ENCODE results near the gene CDH13. TPM values are rescaled to one million over a fixed set of nuclear protein-coding genes. Genes with fewer than 3 reads are reported as not detected.

Gene CDH13
- polyA plus RNA-seq, result 1 to 10 TPM; 1.0 to 7.7 (median 2.8) TPM

DNA sequence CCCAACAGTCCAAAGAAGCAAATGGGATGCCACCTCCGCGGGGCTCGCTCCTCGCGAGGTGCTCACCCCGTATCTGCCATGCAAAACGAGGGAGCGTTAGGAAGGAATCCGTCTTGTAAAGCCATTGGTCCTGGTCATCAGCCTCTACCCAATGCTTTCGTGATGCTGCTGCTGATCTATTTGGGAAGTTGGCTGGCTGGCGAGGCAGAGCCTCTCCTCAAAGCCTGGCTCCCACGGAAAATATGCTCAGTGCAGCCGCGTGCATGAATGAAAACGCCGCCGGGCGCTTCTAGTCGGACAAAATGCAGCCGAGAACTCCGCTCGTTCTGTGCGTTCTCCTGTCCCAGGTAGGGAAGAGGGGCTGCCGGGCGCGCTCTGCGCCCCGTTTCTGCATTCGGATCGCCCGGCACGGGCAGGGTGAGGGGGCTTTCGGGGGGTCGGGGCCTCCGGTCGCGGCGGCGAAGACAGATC lies at the start of gene CDH13:
Gene CDH13 (plus strand): TSS at position 179 of the 471 bp plus-strand sequence.
- no peak within 1 kb of the TSS for H3K27ac ChIP-seq (ENCODE audit: low read depth, low read length)
- WGBS, 3 donors, result 1 to 2% (median 1%) methylated on average over 39 of the region's 39 CpGs

DNA sequence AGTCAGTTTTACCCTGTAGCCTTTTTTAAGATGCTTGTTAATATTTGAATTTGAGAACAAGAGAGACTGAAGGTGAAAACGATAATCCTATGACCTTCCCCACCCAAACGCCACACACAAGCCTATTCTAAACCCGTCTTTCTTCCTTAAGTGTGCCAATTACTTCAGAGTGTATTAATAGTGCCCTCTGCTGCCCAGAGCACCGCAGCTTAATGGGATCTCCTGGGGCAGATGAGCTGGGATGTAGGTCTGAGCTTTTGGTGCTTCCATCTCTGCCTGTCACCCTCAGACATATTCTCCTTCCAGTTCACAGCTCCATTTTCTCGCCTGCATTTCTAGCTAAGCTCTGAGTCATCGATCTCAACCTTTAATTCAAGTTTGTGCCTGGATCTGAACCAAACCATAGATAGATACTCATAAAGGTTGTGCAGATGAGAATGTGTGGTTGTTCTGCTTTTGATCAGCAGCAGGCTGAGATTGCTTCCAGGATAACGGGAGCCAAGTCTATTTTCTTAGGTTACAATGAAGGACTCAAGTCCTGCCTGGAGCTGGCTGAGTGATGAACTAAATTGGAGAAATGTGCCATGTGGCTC lies 46.4 kb upstream of the CDH13 start:
- 31 to 44% (median 36%) methylated on average over 7 of the region's 7 CpGs for WGBS, 3 donors

DNA sequence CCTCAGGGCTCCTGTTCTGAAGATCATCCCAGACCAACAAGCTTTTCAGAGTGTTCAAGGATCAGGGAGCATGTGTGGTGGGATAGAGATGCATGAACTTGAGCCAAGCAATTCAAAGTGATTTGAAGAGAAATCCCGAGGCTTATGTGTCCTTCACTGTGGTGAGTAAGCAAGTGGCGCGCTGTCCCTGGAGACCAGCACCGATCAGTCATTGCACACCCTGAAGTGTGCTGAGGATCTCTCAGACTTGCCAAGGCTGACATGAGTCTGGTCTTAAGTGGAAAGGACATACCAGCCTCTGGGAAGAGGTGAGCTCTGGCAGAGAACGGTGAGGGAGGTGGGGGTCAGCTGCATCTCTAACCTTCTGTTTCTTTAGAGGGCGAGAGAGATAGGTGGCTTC lies 43.8 kb upstream of the CDH13 start:
- H3K27ac ChIP-seq (ENCODE audit: low read depth, low read length), result no peak overlapping the region
- WGBS, 3 donors, result 77 to 82% (median 77%) methylated on average over 6 of the region's 6 CpGs

More for the DNA sequence above, 46.4 kb upstream of the CDH13 start:
- no peak overlapping the region for H3K27ac ChIP-seq (ENCODE audit: low read depth, low read length)

DNA sequence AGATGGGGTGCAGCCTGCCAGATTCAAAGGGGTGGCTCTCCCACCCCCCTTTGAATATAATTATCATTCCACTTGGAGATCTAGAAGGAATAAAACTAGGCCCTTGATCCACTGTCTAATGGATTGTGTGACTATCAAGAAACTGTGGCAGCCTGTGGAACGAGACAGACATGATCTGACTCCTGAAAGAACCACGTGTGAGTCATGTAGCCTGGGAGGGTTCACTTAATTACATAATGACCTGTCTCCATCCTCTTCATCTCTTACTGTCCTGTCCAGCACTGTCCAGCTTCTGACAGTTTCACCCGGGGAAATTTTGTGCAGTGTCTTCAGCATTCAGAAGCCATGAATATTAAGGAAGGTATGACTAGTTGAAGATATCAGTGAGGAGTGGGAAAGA lies 43.3 kb upstream of the CDH13 start:
- no peak overlapping the region for H3K27ac ChIP-seq (ENCODE audit: low read depth, low read length)
- WGBS, 3 donors, result 54 to 67% (median 62%) methylated on average over 3 of the region's 3 CpGs

DNA sequence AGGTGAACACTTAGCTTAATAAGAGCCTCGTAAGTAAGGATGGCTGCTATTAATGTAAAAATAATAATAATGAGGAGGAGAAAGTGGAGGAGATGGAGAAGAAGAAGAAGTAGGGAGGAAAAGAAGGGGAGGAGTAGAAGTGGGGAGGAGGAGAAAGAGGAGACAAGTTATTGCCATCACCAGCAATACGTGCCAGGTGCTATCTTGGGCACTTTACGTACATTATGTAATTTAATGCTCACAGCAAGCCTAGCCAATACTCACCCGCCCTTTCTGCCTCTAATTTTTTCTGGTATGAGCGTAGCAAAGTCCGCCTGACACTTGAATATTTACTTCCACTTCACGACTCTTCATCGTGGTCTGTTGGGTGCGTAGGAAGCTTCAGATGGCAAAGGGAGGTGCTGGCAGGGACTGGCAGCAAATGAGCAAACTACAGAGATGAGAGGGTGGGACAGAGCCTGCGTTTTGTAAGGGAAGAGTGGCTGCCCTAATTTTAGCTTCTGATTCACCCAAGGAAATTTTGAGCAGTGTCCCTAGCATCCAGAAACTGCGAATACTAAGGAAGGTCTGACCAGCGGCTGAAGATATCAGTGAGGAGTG lies 42.1 kb upstream of the CDH13 start:
- 68 to 82% (median 81%) methylated on average over 12 of the region's 12 CpGs for WGBS, 3 donors
- no peak overlapping the region for H3K27ac ChIP-seq (ENCODE audit: low read depth, low read length)

DNA sequence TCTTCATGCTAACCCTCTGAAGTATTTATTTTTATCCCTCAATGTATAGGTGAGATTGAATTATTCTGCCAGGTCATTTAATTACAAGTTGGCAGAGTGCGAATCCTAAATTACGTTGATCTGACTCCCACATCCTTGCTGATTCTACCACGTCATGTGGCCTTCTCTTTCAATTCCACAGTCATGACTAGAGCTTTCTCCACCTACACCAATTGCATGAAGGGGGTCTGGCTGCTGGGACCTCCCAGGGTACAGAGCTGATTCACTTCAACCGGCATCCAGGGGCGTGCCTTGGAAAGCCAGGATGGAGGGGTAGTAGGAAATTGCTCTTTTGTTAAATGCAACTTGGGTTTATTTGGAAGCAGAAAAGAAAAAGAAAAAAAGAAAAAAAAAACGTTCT lies 41.1 kb upstream of the CDH13 start:
- 67 to 84% (median 80%) methylated on average over 5 to 6 of the region's 6 CpGs for WGBS, 3 donors
- no peak overlapping the region for H3K27ac ChIP-seq (ENCODE audit: low read depth, low read length)

DNA sequence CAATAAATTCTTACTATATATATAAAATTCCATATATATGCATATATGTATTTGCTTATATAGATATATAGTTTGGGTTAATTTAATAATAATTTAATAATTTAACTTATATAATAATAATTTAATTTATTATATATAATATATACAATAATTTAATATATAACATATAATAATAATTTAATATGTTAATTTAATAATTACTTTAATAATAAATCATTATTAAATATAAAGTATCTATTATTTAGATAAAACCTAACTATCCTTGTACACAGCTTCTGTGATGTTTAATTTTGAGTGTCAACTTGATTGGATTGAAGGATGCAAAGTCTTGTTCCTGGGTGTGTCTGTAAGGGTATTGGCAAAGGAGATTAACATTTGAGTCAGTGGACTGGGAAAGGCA lies 40.6 kb upstream of the CDH13 start:
- no peak overlapping the region for H3K27ac ChIP-seq (ENCODE audit: low read depth, low read length)

DNA sequence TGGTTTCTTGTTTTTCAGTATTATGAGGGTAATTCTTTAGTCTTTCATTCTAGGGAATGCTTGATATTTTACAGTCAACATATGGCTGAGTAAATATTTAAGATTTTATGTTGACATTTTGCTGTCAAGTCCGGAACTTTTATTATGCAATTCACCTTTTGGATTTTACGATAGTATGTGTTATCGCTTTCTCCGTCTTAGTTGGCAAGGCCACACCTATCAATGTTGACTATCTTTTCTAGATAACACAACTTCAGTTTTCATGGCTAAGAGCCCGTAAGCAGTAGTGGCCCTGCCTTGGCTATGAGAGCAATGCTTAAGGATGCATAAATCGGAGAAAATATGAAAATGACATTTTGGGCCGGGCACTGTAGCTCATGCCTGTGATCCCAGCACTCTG lies 39.5 kb upstream of the CDH13 start:
- WGBS, 3 donors, result 71 to 94% (median 82%) methylated on average over 7 of the region's 7 CpGs
- no peak overlapping the region for H3K27ac ChIP-seq (ENCODE audit: low read depth, low read length)

DNA sequence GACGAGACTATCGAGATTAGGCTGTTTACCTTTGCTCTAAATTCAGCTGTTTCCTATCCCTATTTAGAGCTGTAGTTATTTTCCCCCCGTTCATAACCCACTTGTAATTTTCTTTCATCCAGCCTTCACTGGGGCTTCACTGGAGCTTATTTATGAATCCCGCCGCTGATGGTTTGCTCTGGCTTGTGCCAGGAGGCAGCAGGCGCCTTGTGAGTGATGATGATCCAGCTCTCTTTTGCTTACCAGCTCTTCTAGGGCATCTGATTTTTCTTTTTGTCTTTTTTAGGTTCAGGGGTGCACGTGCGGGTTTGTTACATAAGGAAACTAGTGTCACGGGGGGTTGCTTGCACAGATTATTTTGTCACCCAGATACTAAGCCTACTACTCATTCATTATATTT lies 37.4 kb upstream of the CDH13 start:
- 77 to 88% (median 80%) methylated on average over 9 of the region's 9 CpGs for WGBS, 3 donors

DNA sequence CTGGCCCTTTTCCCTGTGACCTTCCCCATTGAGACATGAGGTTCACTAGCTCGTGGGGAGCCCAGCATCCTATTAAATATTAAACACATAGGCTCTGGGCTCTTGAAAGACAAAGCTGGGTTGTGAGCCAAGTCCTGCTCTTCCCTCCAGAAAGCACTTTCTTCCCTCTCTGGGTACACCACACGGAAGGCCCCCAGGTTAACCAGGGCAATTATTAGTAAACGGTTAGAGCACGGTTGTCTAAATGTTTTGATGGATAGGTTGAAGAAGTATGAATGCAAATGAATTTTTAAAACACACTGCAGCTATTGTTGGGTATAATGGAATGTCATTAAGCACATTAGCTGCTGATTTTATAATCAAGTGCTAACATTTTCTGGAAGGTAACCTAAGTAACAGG lies 32.7 kb upstream of the CDH13 start:
- H3K27ac ChIP-seq (ENCODE audit: low read depth, low read length), result no peak overlapping the region
- WGBS, 3 donors, result 14 to 67% (median 59%) methylated on average over 4 of the region's 4 CpGs

More for the DNA sequence above, 37.4 kb upstream of the CDH13 start:
- no peak overlapping the region for H3K27ac ChIP-seq (ENCODE audit: low read depth, low read length)

DNA sequence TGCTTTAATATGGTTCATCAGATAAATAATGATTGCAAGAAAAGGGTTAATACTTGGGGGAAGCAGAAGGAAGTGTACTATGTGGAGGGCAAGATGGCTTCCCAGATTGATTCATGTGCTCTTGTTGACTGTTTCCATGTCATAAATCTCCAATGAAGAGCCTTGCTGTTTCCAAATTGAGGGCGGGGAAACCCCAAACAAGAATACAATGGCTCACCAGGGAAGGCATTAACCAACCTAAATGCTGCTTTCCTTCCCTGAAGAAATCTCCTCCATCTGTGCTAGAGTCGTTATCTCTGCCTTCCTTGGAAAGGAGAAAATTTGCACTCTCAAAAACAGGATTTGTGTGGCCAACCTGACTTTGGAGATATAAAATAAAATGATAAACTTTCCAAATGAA lies 28.0 kb upstream of the CDH13 start:
- no peak overlapping the region for H3K27ac ChIP-seq (ENCODE audit: low read depth, low read length)
- 38 to 41% (median 40%) methylated on average over 2 of the region's 2 CpGs for WGBS, 3 donors

DNA sequence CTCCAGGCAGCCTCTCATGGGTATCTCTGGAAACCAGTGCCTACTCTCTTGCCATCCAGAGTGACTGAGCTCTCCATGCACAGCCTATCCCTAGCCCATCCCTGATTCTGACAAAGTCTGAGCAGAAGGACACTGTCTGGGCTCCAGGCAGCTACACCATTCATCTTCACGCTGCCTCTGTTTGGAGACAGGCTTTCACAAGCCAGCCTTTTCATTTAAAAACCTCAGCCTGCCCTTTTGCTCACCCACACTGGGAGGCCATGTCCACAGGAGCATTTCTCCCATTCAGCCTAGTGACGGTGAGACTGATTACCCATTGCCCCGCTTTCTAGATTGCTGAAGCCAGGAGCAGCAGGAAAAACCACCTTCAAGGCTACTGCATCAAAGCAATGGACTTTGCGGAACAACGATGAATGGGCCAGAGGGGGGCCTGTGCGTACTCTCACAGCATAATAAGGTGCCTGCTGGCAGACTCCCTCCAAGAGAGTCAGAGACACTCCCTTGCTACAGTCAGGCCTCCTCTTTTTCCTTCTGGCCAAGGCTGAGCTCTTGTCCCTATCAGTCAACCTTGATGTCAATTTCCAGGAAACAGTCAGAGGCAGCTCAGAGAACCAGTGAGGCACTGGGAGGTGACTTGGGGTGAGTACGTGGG lies 24.7 kb upstream of the CDH13 start:
- H3K27ac ChIP-seq (ENCODE audit: low read depth, low read length), result no peak overlapping the region
- WGBS, 3 donors, result 58 to 69% (median 67%) methylated on average over 7 of the region's 7 CpGs

DNA sequence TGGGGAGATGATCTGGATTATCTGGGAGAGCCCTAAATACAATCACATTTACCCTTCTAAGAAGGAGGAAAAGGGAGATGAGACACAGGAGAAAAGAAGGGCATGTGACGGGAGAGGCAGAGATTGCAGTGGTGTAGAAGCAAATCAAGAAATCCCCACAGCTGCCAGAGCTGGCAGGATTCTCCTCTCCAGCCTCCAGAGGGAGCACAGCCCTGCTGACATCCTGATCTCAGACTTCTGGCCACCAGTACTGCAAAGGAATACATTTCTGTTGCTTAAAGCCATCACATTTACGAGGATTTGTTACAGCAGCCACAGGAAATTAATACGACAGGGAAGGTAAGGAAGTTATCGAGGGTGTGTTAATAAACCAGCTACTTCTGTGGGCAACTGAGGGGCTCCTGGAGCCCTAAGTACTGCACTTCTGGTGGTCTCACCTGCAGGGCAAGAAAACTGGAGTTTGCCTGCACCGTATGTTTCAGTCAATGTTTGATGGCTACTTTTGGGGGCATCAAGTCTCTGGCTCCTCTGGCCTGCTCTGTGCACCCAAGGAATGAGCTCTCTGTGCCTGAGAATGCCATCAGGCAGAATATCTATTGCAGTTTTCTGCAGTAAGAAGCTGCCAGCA lies 22.9 kb upstream of the CDH13 start:
- H3K27ac ChIP-seq (ENCODE audit: low read depth, low read length), result no peak overlapping the region

DNA sequence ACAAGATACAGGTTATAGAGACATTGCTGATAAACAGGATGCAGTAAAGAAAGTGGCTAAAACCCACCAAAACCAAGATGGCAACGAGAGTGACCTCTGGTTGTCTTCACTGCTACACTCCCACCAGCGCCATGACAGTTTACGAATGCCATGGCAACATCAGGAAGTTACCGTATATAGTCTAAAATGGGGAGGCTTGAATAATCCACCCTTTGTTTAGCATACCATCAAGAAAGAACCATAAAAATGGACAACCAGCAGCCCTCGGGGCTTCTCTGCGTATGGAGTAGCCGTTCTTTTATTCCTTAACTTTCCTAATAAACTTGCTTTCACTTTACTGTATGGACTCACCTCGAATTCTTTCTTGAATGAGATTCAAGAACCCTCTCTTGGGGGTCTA lies 21.7 kb upstream of the CDH13 start:
- H3K27ac ChIP-seq (ENCODE audit: low read depth, low read length), result no peak overlapping the region
- 74 to 85% (median 83%) methylated on average over 8 of the region's 8 CpGs for WGBS, 3 donors

More for the DNA sequence above, 22.9 kb upstream of the CDH13 start:
- WGBS, 3 donors, result 19 to 23% (median 21%) methylated on average over 5 of the region's 5 CpGs

DNA sequence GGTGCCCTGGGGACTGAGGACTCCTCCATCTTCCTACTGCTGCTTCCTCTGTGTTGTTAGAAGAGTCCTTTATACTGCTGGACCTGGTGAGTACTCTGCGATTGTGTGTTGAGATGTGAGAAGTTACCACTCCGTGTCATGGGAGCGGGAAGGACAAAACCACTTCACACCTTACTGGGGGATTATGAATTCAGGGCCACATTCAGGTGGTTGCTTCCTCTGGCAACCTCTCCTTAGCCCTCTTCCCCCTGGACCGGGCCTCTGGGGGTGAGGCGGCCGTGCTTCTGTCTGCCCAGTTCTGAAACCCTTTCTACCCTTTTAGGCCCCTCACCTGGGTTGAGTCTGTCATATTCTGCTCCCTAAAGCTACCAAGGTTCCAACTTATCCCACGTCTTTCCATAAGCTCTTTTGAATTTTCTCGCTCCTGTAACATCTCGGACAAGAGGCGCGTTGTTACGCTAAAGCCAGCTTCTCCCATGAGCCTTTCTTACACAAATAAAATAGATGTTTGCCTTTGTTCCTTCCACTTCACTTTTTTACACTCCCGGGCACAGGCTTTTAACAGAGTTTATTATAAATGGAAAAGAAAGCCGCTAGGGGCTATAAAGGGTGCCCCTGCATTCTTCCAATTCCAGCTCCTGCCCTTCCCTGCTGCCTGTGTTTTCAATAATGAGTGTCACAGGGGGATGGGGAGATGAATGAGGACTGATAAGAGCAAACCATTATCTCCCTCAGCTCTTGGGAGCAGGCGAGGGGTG lies 20.7 kb upstream of the CDH13 start:
- no peak overlapping the region for H3K27ac ChIP-seq (ENCODE audit: low read depth, low read length)
- WGBS, 3 donors, result 53 to 66% (median 62%) methylated on average over 15 of the region's 15 CpGs

DNA sequence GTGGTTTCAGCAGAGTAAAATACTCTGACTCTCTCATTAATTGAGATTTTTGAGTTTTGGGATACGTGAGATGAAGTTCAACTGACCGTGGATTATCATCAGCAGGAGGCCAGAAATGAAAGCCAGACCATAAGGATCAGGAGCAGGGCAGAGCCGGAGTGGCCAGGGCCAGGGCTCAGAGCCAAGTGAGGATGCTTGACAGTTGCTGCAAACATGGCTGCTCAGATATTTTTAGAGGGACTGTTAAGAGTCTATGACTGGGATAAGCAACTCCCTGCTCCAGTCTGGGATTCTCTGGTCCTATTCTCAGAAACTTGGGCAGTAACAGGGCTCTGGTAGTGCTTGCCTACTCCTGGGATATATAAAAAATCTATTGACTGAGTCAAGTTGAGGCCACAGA lies 17.6 kb upstream of the CDH13 start:
- 64 to 68% (median 67%) methylated on average over 3 of the region's 3 CpGs for WGBS, 3 donors
- H3K27ac ChIP-seq (ENCODE audit: low read depth, low read length), result no peak overlapping the region

DNA sequence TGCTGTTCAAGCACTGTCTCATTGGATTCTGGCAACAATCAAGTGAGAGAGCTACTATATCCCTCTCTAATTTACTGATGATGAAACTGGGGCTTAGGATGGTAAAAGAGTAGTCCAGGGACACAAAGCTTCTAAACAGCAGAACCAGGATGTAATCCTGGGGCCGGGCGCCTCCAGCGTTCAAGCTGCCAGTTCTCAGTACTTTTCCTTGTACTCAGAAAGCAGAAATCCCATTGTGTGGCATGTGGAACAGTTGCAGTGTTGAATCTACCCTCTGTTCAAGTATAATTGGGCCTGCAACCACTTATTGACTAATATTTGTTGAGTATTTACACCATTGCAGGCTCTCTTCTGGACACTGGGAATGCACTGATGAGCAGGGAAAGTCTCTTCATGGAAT lies 14.5 kb upstream of the CDH13 start:
- 72 to 76% (median 73%) methylated on average over 3 of the region's 3 CpGs for WGBS, 3 donors
- H3K27ac ChIP-seq (ENCODE audit: low read depth, low read length), result no peak overlapping the region

DNA sequence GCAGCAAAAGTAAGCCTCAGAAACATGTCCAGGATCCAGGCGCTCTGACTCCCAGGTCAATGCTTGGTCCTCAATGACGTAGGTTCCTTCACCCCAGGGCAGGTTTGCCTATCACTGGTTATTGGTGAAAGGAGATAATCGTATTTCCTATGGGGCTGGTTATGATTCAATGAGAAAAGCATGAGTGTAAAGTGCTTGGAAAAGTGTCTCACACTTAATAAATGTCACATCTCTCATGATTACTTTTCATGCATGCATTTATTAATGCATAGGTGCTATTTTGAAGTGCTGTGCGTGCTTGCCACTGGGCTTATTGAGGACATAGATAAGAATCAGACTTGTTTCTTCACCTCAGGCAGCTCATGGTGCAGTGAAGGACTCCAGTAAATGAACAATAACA lies 10.4 kb upstream of the CDH13 start:
- no peak overlapping the region for H3K27ac ChIP-seq (ENCODE audit: low read depth, low read length)
- 75 to 91% (median 87%) methylated on average over 4 of the region's 4 CpGs for WGBS, 3 donors

DNA sequence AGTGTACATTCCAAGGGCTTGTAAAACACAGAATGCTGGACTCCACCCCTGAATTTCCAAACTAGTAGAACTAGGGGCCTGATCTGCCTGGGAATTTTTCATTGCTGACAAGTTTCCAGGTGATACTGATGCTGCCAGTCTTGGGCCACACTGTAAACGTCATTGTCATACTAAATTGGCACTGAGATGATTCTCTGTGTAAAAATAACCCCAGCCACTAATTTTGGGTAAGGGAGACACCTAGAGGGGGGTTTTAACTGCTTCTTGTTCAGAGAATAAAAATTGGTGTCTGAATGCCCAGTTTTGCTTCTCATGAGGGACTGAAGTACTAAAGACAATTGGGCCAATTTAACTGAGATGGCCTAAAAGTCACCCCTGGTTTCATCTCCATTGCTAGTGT lies 5.0 kb upstream of the CDH13 start:
- no peak overlapping the region for H3K27ac ChIP-seq (ENCODE audit: low read depth, low read length)
- 13 to 26% (median 19%) methylated on average over 1 of the region's 1 CpG for WGBS, 3 donors
